OCI-LY1 (cell line): ENCODE data around the gene FOXF1.
A peak's percentile ranks its signal among the peaks of the same experiment; 100 is the strongest.

Source experiments
- H2AFZ ChIP-seq: fragments of 200-600 bp; sonication (generic), shearing (Covaris generic); 2 replicates; pipeline ENCODE4 v1.6.0; 2014; ENCODE audit warnings: antibody characterized with exemption, mild to moderate bottlenecking, low read length
- H3F3A ChIP-seq: fragments of 200-600 bp; sonication (generic), shearing (Covaris generic); 2 replicates; pipeline ENCODE4 v1.6.0; 2014; ENCODE audit warnings: mild to moderate bottlenecking, antibody characterized with exemption, low read length, moderate library complexity; ENCODE audit not compliant: insufficient read depth
- H3K27ac ChIP-seq: fragments of 200-600 bp; sonication (generic); 2 replicates; pipeline ENCODE4 v1.5.1; 2014; ENCODE audit warnings: low read length, mixed run types, mild to moderate bottlenecking, low read depth; ENCODE audit not compliant: poor library complexity, severe bottlenecking
- H3K27me3 ChIP-seq: fragments of 200-600 bp; sonication (generic); 2 replicates; pipeline ENCODE4 v1.6.0; 2014; ENCODE audit warnings: antibody characterized with exemption, mild to moderate bottlenecking, low read length, moderate library complexity; ENCODE audit not compliant: insufficient read depth
- H3K36me3 ChIP-seq: fragments of 200-600 bp; sonication (generic); 2 replicates; pipeline ENCODE4 v1.6.1; 2014; ENCODE audit warnings: mild to moderate bottlenecking, antibody characterized with exemption, low read length, moderate library complexity, mixed read lengths; ENCODE audit not compliant: insufficient read depth
- H3K4me1 ChIP-seq: fragments of 200-600 bp; sonication (generic); 2 replicates; pipeline ENCODE4 v1.5.1; 2014; ENCODE audit warnings: mild to moderate bottlenecking, low read length, moderate library complexity; ENCODE audit not compliant: insufficient read depth, severe bottlenecking
- H3K4me2 ChIP-seq: fragments of 200-600 bp; sonication (generic), shearing (Covaris generic); 2 replicates; pipeline ENCODE4 v1.6.1; 2014; ENCODE audit warnings: low read length
- H3K4me3 ChIP-seq: fragments of 200-600 bp; sonication (generic); 2 replicates; pipeline ENCODE4 v1.5.1; 2014; ENCODE audit warnings: low read length, low read depth, mild to moderate bottlenecking, mixed read lengths; ENCODE audit not compliant: poor library complexity, severe bottlenecking
- H3K79me2 ChIP-seq: fragments of 200-600 bp; shearing (Covaris generic); 2 replicates; pipeline ENCODE4 v1.6.1; 2016; ENCODE audit warnings: mixed run types, low read length, mixed read lengths; ENCODE audit not compliant: insufficient read depth
- H3K9ac ChIP-seq: fragments of 200-600 bp; sonication (generic), shearing (Covaris generic); 2 replicates; pipeline ENCODE4 v1.6.1; 2014; ENCODE audit warnings: mild to moderate bottlenecking, low read length, mixed read lengths
- H3K9me2 ChIP-seq: fragments of 200-600 bp; sonication (generic), shearing (Covaris generic); 2 replicates; pipeline ENCODE4 v1.6.1; 2014; ENCODE audit warnings: low read depth, mild to moderate bottlenecking, low read length, mixed read lengths
- H3K9me3 ChIP-seq: fragments of 200-600 bp; shearing (Covaris generic); 2 replicates; pipeline ENCODE4 v1.6.1; 2014; ENCODE audit warnings: low read length, mixed read lengths
- H4K20me1 ChIP-seq: fragments of 200-600 bp; sonication (generic), shearing (Covaris generic); 2 replicates; pipeline ENCODE4 v1.6.0; 2016; ENCODE audit warnings: mild to moderate bottlenecking, low read length; ENCODE audit not compliant: insufficient read depth
- CTCF ChIP-seq: fragments of 200-600 bp; sonication (generic), shearing (Covaris generic); IDR thresholded peaks from 2 replicates; pipeline ENCODE4 v1.5.1; 2017; ENCODE audit warnings: mild to moderate bottlenecking, antibody characterized with exemption, low read length, moderate library complexity, mixed read lengths
- EZH2 ChIP-seq: fragments of 200-600 bp; sonication (generic), shearing (Covaris generic); IDR thresholded peaks from 2 replicates; pipeline ENCODE4 v1.8.0; 2017; ENCODE audit warnings: borderline replicate concordance, mixed run types, mild to moderate bottlenecking, antibody characterized with exemption, low read length, moderate library complexity, mixed read lengths

Gene FOXF1

GRCh38 chr16:86550281-86550680 is 40.0 kb downstream of the FOXF1 start:
- peaks cover 45% of the 10 kb centered on the region for H3K36me3 ChIP-seq
- H3K27ac ChIP-seq: no peak overlapping the region
- H3K4me1 ChIP-seq: peaks cover 6% of the 10 kb centered on the region
- no peaks in the 10 kb centered on the region for H3F3A ChIP-seq
- H3K4me2 ChIP-seq: no peak overlapping the region
- H3K9me2 ChIP-seq: no peaks in the 10 kb centered on the region
- H3K27me3 ChIP-seq: no peaks in the 10 kb centered on the region
- no peak overlapping the region for H3K9ac ChIP-seq
- H4K20me1 ChIP-seq: no peaks in the 10 kb centered on the region
- H2AFZ ChIP-seq: no peak overlapping the region
- no peaks in the 10 kb centered on the region for H3K79me2 ChIP-seq
- TF ChIP-seq CTCF (no peak), EZH2 (no peak)
- H3K9me3 ChIP-seq: no peaks in the 10 kb centered on the region
- H3K4me3 ChIP-seq: no peak overlapping the region

GRCh38 chr16:86553356-86553755 is 43.0 kb downstream of the FOXF1 start:
- Histone ChIP-seq H4K20me1 (no peaks in the 10 kb centered on the region), H3K9me3 (no peaks in the 10 kb centered on the region), H3K9ac (no peak overlapping the region), H3K4me1 (peaks cover 13% of the 10 kb centered on the region), H3K4me3 (no peak overlapping the region), H3K27ac (no peak overlapping the region), H3K27me3 (no peaks in the 10 kb centered on the region), H3K9me2 (no peaks in the 10 kb centered on the region), H3K36me3 (peaks cover 30% of the 10 kb centered on the region), H3K4me2 (no peak overlapping the region), H2AFZ (no peak overlapping the region), H3K79me2 (no peaks in the 10 kb centered on the region), H3F3A (no peaks in the 10 kb centered on the region)
- TF ChIP-seq CTCF (no peak), EZH2 (no peak)

- Histone ChIP-seq H4K20me1 (no peaks in the 10 kb centered on the region), H3K9me2 (no peaks in the 10 kb centered on the region), H3K9me3 (no peaks in the 10 kb centered on the region), H3K9ac (peak overlapping the region; percentile 91), H3K27ac (peak overlapping the region; percentile 49), H3K27me3 (no peaks in the 10 kb centered on the region), H3K4me3 (peak overlapping the region; percentile 92), H3K36me3 (peaks cover 27% of the 10 kb centered on the region), H3K4me1 (peaks cover 13% of the 10 kb centered on the region), H3F3A (no peaks in the 10 kb centered on the region), H2AFZ (no peak overlapping the region), H3K4me2 (peak overlapping the region; percentile 67), H3K79me2 (no peaks in the 10 kb centered on the region)
- no peak for TF ChIP-seq EZH2
- TF ChIP-seq CTCF: no peak
Measured at GRCh38 chr16:86554599-86554916, 44.2 kb downstream of the FOXF1 start.
